Fibroblast of mammary gland (primary cell): ENCODE measurements around the gene HCFC2.
"Not testable (repeated sequence)": the region's sequence is repeated elsewhere in the genome, so short reads cannot be mapped to it uniquely, and the experiment has no call there.

Experiments
- DNase-seq: peaks from one replicate; pipeline ENCODE4 v3.0.0-alpha.2; 2010; ENCODE audit warnings: low read depth
- H3K4me3 ChIP-seq: 2 replicates; pipeline ENCODE4 v1.5.1; 2011; ENCODE audit warnings: low read depth, mild to moderate bottlenecking, low read length, moderate library complexity; ENCODE audit not compliant: control insufficient read depth
- TF ChIP-seq, protein P1 (sequence below): conservative IDR thresholded peaks from 2 replicates; pipeline ENCODE4 v1.5.1; 2011; ENCODE audit warnings: low read depth, low read length, inconsistent platforms; ENCODE audit not compliant: control insufficient read depth, insufficient read depth

Gene HCFC2

DNA sequence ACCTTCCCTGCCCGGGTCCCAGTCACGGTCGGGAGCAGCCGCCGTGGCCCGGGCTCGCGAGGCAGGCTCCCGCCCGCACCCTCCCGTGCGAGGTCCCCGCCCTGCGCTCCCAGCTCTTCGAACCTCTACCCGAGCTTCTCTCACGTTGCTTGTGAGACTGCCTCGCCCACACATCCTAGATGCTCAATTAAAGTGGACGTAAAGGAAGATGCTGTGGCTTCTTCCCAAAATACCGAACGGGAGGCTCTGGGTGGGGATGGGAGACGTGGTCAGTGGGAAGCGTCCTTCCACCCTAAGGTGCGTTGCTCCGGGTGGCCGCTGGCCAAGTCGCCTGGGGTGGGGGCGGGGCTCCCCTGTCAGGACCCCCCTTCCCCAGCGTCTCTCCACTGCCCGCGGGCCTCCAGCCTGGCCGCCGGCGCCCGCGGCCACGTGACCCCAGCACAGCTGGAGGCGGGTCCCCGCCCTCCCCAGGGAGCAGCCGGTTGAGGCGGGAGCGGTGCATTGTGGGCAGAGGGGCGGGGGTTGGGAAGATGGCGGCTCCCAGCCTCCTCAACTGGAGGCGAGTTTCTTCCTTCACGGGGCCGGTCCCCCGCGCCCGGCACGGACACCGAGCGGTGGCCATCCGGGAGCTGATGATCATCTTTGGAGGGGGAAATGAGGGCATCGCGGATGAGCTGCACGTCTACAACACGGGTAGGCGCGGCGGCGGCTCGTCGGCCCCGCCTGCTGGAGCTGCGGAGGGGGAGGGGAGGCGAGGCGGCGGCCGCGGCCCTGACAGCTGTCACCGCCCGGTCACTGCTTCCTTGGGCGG lies at the start of gene HCFC2:
Gene HCFC2 (plus strand): TSS at position 501 of the 811 bp plus-strand sequence. CDS start 30 bp downstream, at position 531.
- peak; percentile 82 for DNase-seq
- TF ChIP-seq, protein P1, sequence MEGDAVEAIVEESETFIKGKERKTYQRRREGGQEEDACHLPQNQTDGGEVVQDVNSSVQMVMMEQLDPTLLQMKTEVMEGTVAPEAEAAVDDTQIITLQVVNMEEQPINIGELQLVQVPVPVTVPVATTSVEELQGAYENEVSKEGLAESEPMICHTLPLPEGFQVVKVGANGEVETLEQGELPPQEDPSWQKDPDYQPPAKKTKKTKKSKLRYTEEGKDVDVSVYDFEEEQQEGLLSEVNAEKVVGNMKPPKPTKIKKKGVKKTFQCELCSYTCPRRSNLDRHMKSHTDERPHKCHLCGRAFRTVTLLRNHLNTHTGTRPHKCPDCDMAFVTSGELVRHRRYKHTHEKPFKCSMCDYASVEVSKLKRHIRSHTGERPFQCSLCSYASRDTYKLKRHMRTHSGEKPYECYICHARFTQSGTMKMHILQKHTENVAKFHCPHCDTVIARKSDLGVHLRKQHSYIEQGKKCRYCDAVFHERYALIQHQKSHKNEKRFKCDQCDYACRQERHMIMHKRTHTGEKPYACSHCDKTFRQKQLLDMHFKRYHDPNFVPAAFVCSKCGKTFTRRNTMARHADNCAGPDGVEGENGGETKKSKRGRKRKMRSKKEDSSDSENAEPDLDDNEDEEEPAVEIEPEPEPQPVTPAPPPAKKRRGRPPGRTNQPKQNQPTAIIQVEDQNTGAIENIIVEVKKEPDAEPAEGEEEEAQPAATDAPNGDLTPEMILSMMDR: no peak
- peak within 1 kb of the TSS; percentile 90 for H3K4me3 ChIP-seq

DNA sequence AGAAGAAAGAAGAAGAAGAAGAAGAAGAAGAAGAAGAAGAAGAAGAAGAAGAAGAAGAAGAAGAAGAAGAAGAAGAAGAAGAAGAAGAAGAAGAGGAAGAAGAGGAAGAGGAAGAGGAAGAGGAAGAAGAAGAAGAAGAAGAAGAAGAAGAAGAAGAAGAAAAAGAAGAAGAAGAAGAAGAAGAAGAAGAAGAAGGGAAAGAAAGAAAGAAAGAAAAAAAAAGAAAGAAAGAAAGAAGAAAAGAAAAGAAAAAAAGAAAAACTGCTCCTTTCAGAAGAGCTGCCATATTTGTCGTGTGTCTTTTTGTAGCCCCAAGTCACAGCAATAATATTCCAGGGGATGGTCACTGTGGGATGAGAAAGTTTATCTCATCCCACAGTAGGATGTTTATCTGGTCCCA lies 42.5 kb upstream of the HCFC2 start:
- not testable (repeated sequence) for DNase-seq, H3K4me3 ChIP-seq

DNA sequence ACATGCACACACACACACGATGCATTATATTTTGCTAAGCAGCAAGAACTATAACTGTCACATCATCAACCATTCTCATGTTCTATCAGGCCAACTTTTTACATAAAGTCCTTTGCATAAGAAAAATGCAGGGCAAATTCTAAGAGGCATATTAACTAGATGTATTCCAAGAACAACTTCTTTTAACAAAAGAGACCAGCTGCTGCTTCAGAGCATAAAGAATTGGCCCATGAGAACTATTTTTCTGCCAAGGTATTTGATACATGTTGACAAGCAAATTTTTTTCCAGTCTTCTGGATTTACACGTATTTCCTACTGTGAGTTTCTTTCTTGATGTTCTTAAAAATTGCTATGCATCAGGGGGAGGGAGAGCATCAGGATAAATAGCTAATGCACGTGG lies 41.5 kb upstream of the HCFC2 start:
- no peak overlapping the region for H3K4me3 ChIP-seq
- DNase-seq: no peak
- TF ChIP-seq, protein P1: no peak

DNA sequence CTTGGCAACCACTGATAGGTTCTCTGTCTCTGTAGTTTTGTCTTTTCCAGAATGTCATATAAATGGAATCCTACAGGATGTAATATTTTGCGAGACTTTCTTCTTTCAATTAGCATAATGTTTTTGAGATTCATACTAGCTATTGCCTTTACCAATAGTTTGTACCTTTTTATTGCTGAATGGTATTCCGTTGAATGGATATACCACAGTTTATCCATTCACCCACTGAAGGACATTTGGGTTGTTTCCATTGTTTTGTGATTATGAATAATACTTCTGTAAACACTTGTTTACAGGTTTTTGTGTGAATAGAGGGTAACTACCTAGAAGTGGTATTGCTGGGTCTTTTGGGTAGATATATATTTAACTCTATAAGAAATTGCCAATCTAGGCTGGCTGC lies 40.6 kb upstream of the HCFC2 start:
- no peak overlapping the region for H3K4me3 ChIP-seq
- DNase-seq: no peak
- TF ChIP-seq, protein P1: no peak

DNA sequence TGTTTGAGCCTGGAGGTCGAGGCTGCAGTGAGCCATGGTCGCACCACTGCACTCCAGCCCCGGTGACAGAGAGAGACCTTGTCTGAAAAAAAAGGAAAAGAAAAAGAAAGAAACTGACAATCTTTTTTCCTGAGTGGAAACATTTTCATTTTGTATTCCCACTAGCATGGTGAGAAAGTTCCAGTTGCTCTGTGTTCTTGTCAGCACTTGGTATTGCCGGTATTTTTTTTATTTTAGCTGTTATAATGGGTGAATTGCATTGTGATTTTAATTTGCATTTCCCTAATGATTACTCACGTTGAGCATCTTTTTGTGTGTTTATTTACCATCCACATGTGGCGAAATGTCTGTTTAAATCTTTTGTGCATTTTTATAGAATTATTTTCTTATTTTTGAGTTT lies 40.0 kb upstream of the HCFC2 start:
- TF ChIP-seq, protein P1: no peak
- no peak overlapping the region for H3K4me3 ChIP-seq
- no peak for DNase-seq

DNA sequence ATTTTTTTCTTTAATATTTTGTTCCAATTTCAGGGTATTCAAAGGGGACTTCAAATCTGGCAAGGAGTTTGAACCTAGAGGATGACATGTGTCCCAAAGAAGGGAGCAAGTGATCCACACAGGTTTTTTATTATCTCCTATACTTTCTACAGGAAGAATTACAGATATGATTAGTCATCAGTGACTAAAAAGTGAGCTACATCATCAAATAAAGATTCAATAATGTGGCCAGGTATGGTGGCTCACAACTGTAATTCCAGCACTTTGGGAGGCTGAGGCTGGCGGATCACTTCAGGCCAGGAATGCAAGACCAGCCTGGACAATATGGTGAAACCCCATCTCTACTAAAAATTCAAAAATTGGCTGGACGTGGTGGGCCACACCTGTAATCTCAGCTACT lies 38.6 kb upstream of the HCFC2 start:
- no peak overlapping the region for H3K4me3 ChIP-seq
- TF ChIP-seq, protein P1: no peak
- no peak for DNase-seq

DNA sequence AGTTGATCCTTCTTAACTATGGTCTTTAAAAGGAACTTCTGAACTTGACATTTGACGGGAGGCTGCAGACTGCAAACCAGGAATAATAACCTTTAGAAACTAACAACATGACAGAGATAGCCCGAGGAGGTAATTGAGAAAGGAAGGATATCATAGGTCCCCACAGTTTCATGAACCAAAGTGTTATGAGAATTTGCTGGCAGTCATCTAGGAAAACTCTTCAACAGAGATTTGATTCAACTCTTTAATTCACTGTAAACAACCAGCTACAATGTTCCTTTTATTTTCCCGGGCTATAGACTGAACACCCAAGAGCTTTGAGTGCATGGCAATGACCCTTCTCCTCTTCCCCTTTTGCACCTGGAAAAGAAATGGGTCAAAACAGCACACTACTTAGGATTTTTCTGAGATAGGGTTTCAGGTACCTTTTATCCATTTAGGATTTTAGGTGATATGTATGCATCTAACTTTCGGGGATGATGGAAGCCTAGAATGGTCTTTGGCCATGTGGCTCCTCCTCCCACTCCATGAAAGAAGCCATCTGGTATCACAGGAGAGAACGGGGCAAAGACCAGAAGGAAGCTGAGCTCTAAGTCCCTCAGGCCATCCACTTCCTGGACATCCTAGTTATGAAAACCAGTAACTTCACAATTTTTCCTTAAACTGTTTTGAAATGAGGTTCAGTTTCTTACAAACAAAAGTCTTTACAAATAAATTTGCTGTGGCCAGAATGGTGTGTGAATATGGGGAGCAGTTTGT lies 37.3 kb upstream of the HCFC2 start:
- DNase-seq: no peak
- H3K4me3 ChIP-seq: no peak overlapping the region
- TF ChIP-seq, protein P1: no peak

DNA sequence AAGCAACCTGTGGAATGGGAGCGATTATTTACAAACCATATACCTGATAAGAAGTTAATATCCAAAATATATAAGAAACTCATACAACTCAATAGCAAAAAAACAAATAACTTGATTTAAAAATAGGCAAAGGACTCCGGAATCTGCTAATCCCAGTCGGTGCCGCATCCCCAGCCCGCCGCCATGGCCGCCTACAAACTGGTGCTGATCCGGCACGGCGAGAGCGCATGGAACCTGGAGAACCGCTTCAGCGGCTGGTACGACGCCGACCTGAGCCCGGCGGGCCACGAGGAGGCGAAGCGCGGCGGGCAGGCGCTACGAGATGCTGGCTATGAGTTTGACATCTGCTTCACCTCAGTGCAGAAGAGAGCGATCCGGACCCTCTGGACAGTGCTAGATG lies 33.7 kb upstream of the HCFC2 start:
- not testable (repeated sequence) for DNase-seq

DNA sequence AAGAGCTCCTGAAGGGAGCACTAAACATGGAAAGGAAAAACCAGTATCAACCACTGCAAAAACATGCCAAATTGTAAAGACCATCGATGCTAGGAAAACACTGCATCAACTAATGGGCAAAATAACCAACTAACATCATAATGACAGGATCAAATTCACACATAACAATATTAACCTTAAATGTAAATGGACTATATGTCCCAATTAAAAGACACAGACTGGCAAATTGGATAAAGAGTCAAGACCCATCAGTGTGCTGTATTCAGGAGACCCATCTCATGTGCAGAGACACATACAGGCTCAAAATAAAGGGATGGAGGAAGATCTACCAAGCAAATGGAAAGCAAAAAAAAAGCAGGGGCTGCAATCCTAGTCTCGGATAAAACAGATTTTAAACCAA lies 28.2 kb upstream of the HCFC2 start:
- H3K4me3 ChIP-seq, DNase-seq: not testable (repeated sequence)

More for the DNA sequence above, 33.7 kb upstream of the HCFC2 start:
- H3K4me3 ChIP-seq: not testable (repeated sequence)

DNA sequence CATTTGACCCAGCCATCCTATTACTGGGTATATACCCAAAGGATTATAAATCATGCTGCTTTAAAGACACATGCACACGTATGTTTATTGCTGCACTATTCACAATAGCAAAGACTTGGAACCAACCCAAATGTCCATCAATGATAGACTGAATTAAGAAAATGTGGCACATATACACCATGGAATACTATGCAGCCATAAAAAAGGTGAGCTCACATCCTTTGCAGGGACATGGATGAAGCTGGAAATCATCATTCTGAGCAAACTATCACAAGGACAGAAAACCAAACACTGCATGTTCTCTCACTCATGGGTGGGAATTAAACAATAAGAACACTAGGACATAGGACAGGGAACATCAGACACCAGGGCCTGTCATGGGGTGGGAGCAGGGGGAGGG lies 24.6 kb upstream of the HCFC2 start:
- not testable (repeated sequence) for H3K4me3 ChIP-seq, DNase-seq
